NCI-H146 (cell line): ENCODE measurements around the gene ZFP14.
"Not testable (repeated sequence)": the region's sequence is repeated elsewhere in the genome, so short reads cannot be mapped to it uniquely, and the experiment has no call there.

ENCODE experiments used
- DNase-seq: peaks from one replicate; lab custom pipeline; 2025; lab: John Stamatoyannopoulos, UW

The ZFP14 gene

DNA sequence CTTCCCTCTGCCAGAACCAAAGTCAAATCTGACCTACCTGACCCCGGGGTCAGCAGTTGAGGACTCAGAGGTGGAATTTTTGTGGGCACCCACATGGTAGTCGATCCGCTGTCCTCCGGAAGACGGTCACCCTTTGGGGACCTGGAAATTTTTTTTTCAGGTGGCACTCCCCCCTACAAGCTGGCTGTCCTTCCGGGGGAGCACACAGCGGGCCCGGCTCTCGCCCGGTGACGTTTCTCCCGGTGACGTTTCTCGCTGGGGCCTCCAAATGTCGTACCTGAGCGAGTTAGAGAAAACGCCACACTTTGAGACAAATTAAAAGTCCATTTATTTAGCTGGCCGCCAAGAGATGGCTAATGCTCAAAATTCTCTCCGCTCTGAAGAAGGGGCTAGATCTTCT lies 48.8 kb downstream of the ZFP14 start:
- DNase-seq = no peak

DNA sequence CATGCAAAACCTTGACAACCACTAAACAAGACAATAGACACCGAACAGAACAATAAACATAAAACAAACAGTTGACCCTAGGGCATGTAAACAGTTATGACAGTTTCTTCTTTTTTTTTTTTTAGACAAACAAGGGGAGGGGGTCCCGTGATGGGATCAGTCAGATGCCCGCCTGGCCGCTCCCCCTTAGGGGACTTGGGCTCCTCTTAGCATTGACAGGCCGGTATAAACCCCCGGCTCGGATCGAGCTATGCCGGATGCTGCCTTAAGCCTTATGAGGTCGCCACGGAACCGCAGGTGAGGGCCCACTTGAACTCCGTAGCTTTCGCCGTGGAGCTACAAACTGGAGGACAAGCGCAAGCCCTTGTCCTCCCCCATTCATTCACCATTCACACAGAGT lies 49.5 kb downstream of the ZFP14 start:
- not testable (repeated sequence) for DNase-seq

DNA sequence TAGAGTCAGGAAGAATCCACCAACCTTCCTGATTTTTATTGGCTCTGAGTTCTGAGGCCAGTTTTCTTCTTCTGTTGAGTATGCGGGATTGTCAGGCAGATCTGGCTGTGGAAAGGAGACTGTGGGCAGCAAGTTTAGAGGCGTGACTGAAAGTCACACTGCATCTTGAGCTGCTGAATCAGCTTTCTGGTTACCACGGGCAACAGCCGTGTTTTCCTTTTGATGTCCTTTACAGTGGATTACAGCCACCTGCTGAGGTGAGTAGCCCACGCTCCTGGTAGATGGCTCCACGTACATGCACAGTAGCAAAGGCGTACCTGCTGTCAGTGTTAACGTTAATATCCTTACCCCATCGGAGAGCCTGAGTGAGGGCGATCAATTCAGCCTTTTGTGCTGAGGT lies 52.4 kb downstream of the ZFP14 start:
- not testable (repeated sequence) for DNase-seq

DNA sequence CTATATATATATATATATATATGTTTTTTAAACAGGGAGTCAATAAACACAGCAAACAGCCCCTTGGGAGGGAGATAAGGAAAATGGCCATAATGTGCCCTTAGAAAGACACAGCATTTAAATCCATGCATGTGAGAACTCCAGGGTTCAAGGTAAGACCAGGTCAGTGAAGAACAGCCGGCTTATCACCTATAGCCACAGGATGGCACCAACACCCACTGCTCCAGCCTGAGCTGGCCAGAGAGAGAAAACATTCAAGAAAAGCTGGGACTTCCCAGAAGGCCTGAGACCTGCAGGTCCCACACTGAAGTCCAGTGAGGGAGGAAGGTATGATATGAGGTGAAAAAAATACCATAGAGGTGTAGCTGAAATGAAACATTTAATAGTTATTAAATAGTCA lies 63.8 kb downstream of the ZFP14 start:
- DNase-seq = not testable (repeated sequence)

DNA sequence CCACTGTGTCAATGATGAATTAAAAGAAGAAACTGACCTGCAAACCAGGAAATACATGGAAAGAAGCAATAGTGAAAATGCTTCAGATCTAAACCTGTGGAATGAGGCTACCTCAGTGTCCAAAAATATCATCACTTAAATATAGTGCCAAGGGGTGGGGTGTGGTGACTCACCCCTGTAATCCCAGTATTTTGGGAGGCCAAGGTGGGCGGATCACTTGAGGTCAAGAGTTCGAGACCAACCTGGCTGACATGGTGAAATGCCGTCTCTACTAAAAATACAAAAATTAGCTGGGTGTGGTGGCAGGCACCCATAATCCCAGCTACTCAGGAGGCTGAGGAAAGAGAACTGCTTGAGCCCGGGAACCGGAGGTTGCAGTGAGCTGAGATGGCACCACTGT lies 64.9 kb downstream of the ZFP14 start:
- DNase-seq = not testable (repeated sequence)

DNA sequence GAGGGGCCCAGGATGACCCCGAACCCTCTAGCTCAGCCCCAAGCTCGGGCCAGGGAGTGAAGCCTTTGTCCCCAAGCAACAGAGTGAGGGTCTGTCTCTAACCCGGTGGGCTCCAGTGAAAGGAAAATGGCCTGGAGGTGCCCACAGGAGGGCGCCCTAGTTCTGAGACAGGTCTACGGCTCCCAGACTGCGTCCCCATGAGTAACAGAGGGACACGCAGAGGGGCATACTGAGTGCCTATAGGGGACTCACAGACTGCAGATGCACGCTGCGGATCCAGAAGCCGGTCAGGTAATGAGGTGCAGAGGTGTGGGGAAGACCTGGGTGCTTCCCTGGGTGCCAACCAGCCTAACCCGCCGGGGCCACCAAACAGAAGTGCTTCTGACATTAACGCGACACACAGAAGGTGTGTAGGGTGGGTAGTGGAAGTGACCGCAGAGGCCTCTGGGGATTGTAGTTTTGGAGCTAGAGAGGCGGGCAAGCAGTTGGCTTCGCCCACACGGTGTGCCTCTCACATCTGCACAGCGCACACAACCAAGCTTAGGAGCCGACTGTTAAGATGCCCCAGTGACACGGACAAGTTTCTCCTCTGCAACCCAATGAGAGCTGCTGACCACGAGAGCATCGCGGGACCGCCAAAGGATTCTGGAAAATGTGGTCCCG lies 67.8 kb downstream of the ZFP14 start:
- not testable (repeated sequence) for DNase-seq

DNA sequence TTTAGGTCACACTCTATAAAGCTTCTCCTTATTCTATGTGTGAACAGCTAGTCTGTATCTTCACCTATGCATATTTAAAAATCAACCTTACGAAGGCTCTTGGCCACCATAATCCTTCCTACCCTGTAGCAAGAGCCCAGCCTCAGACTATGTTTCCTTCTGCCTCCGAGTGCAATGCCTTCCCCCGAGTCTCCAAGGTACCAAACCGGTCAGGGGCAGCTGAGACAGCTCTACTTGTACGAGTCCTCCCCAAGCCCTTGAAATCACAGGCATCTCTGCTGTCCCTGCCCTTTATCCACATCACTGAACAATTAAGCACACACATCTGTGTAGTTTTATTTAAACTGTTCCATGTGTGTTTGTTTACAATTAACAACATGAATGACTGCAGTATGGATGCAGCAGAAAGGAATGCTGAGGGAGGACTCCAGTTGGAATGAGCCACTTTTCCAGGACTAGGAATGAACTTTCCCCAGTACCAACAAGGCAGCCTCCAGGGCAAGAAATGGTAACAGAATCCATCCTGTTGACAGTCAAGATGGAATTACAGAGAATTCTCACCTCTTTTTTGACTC lies 68.5 kb downstream of the ZFP14 start:
- DNase-seq = not testable (repeated sequence)

DNA sequence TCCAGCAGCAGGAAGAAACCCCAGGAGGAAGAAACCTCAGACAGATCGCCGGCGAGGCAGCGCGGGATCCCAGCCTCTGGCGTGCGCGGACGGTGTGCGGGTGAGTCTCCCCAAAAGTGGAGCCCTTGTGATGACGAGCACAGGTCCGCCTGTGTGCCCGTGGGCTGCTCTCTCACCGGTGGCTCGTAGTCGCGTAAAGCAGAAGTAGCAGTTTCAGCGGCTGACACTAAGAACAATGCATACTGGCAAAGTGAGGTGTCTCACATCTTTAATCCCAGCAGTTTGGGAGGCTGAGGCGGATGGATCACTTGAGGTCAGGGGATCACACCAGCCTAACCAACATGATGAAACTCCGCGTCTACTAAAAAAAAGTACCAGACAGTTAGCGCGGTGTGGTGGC lies 69.2 kb downstream of the ZFP14 start:
- not testable (repeated sequence) for DNase-seq

DNA sequence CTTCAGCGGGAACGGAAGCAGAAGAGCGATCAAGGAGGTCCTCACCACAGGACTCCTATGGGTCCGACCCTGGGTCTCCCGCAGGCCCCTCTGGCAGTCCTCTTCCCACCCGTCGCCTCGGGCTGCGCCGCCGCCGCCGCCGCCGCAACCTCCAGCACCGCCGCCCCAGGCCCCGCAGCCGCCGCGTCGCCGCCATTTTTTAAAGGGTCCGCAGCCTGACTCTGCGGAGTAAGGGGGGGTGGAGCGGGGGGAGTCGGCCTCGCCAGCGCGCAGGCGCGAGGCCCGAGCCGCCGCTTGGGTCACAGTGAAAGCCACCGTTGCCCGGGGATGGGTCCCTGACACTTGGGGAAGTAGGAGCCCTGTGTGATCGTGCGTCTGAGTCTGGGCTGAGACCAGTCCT lies 69.7 kb downstream of the ZFP14 start:
- not testable (repeated sequence) for DNase-seq

DNA sequence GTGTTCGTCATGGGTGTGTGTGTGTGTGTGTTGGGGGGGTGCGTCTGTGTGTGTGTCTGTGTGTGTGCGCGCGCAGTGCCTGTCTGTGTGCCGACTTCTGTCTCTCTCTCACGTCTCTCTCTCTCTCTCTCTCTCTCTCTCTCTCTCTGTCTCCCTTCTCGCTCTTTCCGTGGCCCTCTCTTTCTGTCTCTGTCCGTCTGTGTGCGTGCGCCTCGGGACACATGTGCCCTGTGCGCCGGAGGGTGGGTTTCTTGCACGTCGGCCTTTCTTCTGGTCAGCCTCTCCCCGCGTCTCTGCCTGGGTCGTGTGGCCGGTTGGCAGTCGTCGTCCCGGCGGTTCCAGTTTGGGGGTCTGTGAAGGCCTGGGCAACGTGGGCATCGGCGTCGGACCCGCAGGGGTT lies 86.7 kb downstream of the ZFP14 start:
- not testable (repeated sequence) for DNase-seq
